Heart right ventricle (tissue), 16 donors: ENCODE results near the gene FOXL2. TPM values are rescaled to one million over a fixed set of nuclear protein-coding genes. Genes with fewer than 3 reads are reported as not detected.

Source experiments
- ATAC-seq, 8 donors: fragments of 200-7000 bp; cut with Tn5 transposase; one replicate each; pipeline ENCODE4 v1.9.1; 2020; ENCODE audit warnings: mild to moderate bottlenecking in 8 of 8, moderate library complexity in 8 of 8, moderate number of reproducible peaks in 1 of 8
- DNase-seq, 2 donors: peaks; one replicate each; pipeline ENCODE4 v3.0.0-alpha.2; 2020
- H3K27ac ChIP-seq, 10 donors: fragments of 200-600 bp; sonication (generic) in 2 of 10; one replicate each; pipeline versions ENCODE4 v1.5.0 to v1.8.0; 2020 to 2022; ENCODE audit warnings: mild to moderate bottlenecking in 3 of 10
- H3K27me3 ChIP-seq, 7 donors: fragments of 200-600 bp; one replicate each; pipeline ENCODE4 v1.8.0; 2021 to 2022; ENCODE audit warnings: mild to moderate bottlenecking in 2 of 7
- H3K36me3 ChIP-seq, 9 donors: fragments of 200-600 bp; sonication (generic) in 1 of 9; one replicate each; pipeline versions ENCODE4 v1.5.0 to v1.8.0; 2020 to 2022; ENCODE audit warnings: mild to moderate bottlenecking in 2 of 9
- H3K4me1 ChIP-seq, 9 donors: fragments of 200-600 bp; sonication (generic) in 1 of 9; one replicate each; pipeline versions ENCODE4 v1.5.0 to v1.8.0; 2020 to 2022; ENCODE audit warnings: mild to moderate bottlenecking in 4 of 9
- H3K4me3 ChIP-seq, 10 donors: fragments of 200-600 bp; sonication (generic) in 2 of 10; one replicate each; pipeline versions ENCODE4 v1.5.0 to v1.8.0; 2020 to 2022; ENCODE audit warnings: mild to moderate bottlenecking in 7 of 10, moderate library complexity in 2 of 10
- H3K9me3 ChIP-seq, 11 donors: fragments of 200-600 bp in 10 of 11; sonication (generic) in 2 of 11; one replicate each; pipeline versions ENCODE4 v1.5.0 to v1.8.0; 2013 to 2022; ENCODE audit warnings: mild to moderate bottlenecking in 2 of 11, control low read depth in 1 of 11, moderate library complexity in 1 of 11
- CTCF ChIP-seq, 9 donors: fragments of 200-600 bp; sonication (generic) in 2 of 9; IDR thresholded peaks; one replicate each; pipeline versions ENCODE4 v1.5.0 to v1.8.0; 2021 to 2022; ENCODE audit warnings: antibody characterized with exemption in 9 of 9, mild to moderate bottlenecking in 5 of 9, moderate library complexity in 1 of 9
- WGBS, 2 donors: extraction: QIAGEN DNeasy Blood & Tissue Kit; methylation state at CpG; one replicate each; pipeline ENCODE4 v1.1.7; 2013; ENCODE audit warnings: inconsistent platforms in 1 of 2; 5-methylcytosine and 5-hydroxymethylcytosine counted together
- intact Hi-C, 10 donors: fragments of 100-400 bp; cut with DNase I; formaldehyde crosslinking; loops; one replicate each; pipeline versions ENCODE4 v1.11.1 to v1.14.2; 2022
- polyA plus RNA-seq, 2 donors: library from polyadenylated mRNA; stranded (reverse); fragments of 200-250 nt; gene quantifications; one replicate each; pipeline ENCODE4 v1.2.3, GENCODE V29; 2013
- total RNA-seq, 10 donors: library from RNA; stranded (reverse); fragmentation: NEBNext Ultra II Directional in 3 of 10; extraction: Animal tissue kit (Norgen Biotek cat#: 25700) in 3 of 10; gene quantifications; one replicate each; pipeline versions ENCODE4 v1.2.1 to v1.2.4, GENCODE V29; 2021 to 2023
- donor health status: Arrhythmogenic right ventricular cardiomyopathy.
- donor health status: ischemic (EF 13 %, LVEDD 7.1; RV severe dilation, severe dysfunction).
- donor health status: healthy with polysubstance abuse.
- donor health status: DM: no; HTN: yes; CAD: no.
- donor health status: DM: no; HTN: no; CAD: no.
- donor health status: ischemic (EF 25% LVEDD 6.9; RV normal size, moderate dysfunction).
- donor health status: ischemic (EF 25% LVEDD 5.7; RV mildly dilated, moderate dysfunction).
- donor health status: healthy.
- donor health status: DM: yes; HTN: yes; CAD: no.
- donor health status: Ischemic cardiomyopathy.
- donor health status: ischemic (EF 35%, LVEDD 5.7; RV mildly dilated, moderate dysfunction).
- donor health status: nonischemic (EF 11% LVEDD 7.7; RV severe dilation, severe dysfunction).
- donor health status: DM: yes; HTN: yes; CAD: no.
- donor health status: PGD.
- donor health status: ischemic (EF 29% LVEDD 5.4; RV normal size, mild dysfunction).
- donor health status: nonischemic (EF 23%, LVEDD 6.1; RV moderate dilation, normal function).

FOXL2 gene
- total and polyA plus RNA-seq, 12 donors: 0.12 TPM; not detected in 11

- Histone ChIP-seq H3K27ac (no peak overlapping the region), H3K4me1 (peaks cover 17 to 47% (median 44%) of the 10 kb centered on the region in 9 donors), H3K4me3 (no peak overlapping the region), H3K27me3 (peaks cover 58 to 91% (median 82%) of the 10 kb centered on the region in 7 donors), H3K9me3 (no peaks in the 10 kb centered on the region), H3K36me3 (no peaks in the 10 kb centered on the region)
- no peak for TF ChIP-seq CTCF (IDR thresholded peaks at IDR 0.05)
- WGBS, 2 donors: 3 to 5% methylated on average over 48 of the region's 48 CpGs
- intact Hi-C loops: loop anchor here in 6 of 10 donors (5.0 to 10.0 kb wide), 3 partner anchors 167 to 523 kb away; no protein-coding TSS in a partner anchor
- DNase-seq (no peak), ATAC-seq (no peak)
These were observed 8.7 kb downstream of the FOXL2 start for GRCh38 chr3:138938056-138938876.

GRCh38 chr3:138937690-138938055, 9.3 kb downstream of the FOXL2 start:
- DNase-seq (no peak), ATAC-seq (peak in 1 of 8 donors; percentile 6)
- Histone ChIP-seq H3K36me3 (no peaks in the 10 kb centered on the region), H3K27ac (no peak overlapping the region), H3K4me1 (peaks cover 17 to 47% (median 44%) of the 10 kb centered on the region in 9 donors), H3K4me3 (no peak overlapping the region), H3K27me3 (peaks cover 52 to 87% (median 76%) of the 10 kb centered on the region in 7 donors), H3K9me3 (no peaks in the 10 kb centered on the region)
- intact Hi-C loops: loop anchor here in 9 of 10 donors (2.0 to 10.0 kb wide), 5 partner anchors 41 to 523 kb away; no protein-coding TSS in a partner anchor
- TF ChIP-seq CTCF (IDR thresholded peaks at IDR 0.05): no peak
- WGBS, 2 donors: 1 to 7% methylated on average over 29 of the region's 29 CpGs

GRCh38 chr3:138936741-138937689, 9.9 kb downstream of the FOXL2 start:
- H3K36me3 ChIP-seq: no peaks in the 10 kb centered on the region
- no peak overlapping the region for H3K27ac ChIP-seq
- peak overlapping the region in 9 of 10 donors; percentile 12 to 44 (median 41) for H3K4me3 ChIP-seq
- peaks cover 47 to 80% (median 70%) of the 10 kb centered on the region in 7 donors for H3K27me3 ChIP-seq
- no peak for DNase-seq
- no peak for TF ChIP-seq CTCF (IDR thresholded peaks at IDR 0.05)
- WGBS, 2 donors: 4 to 10% methylated on average over 45 of the region's 45 CpGs
- no peaks in the 10 kb centered on the region for H3K9me3 ChIP-seq
- peak in 5 of 8 donors; percentile 4 to 41 (median 20) for ATAC-seq
- peaks cover 17 to 47% (median 44%) of the 10 kb centered on the region in 9 donors for H3K4me1 ChIP-seq
- intact Hi-C loops: loop anchor here in 9 of 10 donors (2.0 to 10.0 kb wide), 5 partner anchors 42 to 522 kb away; no protein-coding TSS in a partner anchor
